NCI-H2081 treated with DMSO at 0.1 percent for 48 hours (cell line): ENCODE results near the gene SYNM.

ENCODE experiments used
- DNase-seq: peaks from one replicate; lab custom pipeline; 2025; lab: John Stamatoyannopoulos, UW

Gene SYNM

DNA sequence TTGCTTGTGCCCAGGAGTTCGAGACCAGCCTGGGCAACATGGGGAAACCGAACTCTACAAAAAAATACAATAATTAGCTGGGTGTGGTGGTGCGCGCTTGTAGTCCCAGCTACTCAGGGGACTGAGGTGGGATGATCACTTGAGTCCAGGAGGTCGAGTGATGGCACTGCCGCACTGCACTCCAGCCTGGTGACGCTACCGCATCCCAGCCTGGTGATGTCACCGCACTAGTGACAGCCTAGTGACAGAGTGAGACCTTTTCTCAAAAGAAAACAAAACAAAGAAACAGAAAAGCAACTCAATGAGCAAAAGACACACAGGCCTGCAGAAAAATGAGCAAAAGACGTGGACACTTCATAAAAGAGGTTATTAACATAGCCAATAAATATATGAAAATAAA, 19.9 kb upstream of the SYNM start:
- DNase-seq, result no peak

GRCh38 chr15:99085413-99086326, 19.2 kb upstream of the SYNM start:
- no peak for DNase-seq

- no peak for DNase-seq
Measured at GRCh38 chr15:99086327-99086667, 18.6 kb upstream of the SYNM start.

GRCh38 chr15:99087405-99087943, 17.4 kb upstream of the SYNM start:
- no peak for DNase-seq

DNA sequence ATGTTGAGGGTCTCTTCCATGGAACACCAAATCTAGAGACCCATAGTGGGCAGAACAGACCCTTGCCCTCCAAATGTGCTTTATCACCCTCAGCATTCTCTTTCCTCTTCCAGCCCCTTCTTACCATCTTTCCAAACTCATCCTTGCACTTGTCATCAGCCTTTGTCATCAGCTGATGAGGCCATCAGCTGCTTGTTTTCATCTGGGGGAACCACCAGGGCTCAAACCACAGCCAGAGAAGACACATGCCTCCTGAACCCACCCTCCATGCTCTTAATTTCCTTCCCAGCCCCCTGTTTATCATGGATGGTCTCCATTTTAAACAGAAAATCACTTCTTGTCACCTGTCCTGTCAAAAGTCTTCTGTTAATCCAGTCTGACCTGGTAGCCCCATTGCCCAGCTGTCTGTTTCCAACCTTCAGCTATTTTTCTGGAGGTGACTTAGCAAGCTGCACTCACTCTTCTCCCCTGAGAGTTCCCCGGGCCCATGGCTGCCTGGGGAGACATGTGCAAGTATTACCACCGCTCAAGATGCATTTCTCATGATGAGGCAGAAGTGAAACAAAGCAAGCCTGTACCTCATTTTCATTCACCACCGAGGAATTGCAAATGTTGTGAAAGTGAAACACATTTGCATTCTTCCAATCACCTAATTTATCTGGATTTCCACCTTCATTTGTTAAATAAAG, 14.7 kb upstream of the SYNM start:
- DNase-seq, result no peak

- no peak for DNase-seq
Measured at GRCh38 chr15:99090938-99091337, 13.9 kb upstream of the SYNM start.

DNA sequence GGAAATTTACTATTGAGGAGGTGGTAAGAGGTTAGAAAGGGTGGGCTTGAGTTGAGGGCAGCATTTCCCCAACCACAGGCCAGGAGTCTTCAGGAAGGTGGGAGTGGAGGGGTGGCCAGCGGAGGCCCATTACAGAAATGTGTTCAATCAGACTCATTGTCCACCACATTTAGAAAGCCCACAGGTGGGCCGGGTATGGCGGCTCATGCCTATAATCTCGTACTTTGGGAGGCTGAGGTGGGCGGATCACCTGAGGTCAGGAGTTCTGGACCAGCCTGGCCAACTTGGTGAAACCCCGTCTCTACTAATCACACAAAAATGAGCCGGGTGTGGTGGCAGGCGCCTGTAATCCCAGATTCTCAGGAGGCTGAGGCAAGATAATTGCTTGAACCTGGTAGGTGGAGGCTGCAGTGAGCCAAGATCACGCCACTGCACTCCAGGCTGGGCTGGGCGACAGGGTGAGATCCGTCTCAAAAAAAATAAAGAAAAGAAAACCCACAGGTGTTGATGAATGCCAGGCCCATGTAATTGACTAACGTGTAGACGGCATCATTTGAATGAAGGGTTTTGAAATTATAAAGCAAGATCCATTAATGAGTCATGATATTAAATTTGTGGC, 12.2 kb upstream of the SYNM start:
- DNase-seq, result no peak

- no peak for DNase-seq
Measured at GRCh38 chr15:99095626-99096025, 9.3 kb upstream of the SYNM start.

- DNase-seq, result no peak
Measured at GRCh38 chr15:99096173-99096893, 8.5 kb upstream of the SYNM start.

GRCh38 chr15:99096894-99097426, 7.9 kb upstream of the SYNM start:
- DNase-seq, result no peak

DNA sequence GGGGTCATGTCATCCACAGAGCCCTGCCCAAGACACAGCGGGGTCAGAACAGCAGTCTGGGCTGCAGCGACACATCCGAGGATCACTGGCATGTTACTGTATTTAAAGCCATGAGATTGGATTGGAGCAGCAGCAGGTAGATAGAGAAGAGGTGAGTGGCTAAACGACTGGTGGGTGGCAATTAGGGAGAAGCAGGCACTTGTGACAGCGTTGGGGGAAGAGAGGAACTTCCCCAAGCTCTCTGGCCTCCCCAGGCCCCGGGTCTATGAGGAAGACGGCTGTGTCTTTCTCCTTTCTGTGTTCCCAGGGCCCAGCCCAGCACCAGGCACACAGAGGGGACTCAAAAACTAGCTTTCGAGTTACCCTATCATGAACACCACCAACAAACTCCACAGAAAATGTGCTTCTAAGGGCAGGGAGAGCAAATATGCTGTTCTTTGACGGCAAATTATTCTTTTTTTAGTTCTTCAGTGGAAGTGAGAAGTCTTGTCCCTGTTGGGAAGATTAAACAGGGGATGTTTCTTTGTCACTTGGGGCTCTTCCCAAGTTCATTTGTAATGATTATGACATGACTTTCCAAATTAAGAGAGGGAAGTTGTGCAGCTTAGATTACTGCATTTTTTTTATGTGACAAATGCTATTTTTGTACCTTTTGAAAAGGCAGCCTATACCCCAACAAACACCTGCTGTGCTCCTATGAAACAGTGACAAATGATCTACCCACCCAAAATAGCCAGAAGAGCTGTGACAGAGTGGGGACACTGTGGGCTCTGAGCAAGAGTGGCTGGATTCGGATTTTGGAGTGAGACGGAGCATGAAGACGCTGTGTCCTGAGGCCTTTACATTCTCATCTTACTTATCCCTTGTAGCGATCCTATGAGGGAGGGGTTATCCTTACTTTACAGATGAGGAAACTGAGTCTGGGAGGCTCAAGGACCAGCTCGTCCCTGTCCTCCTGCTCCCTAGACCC, 7.2 kb upstream of the SYNM start:
- no peak for DNase-seq

DNA sequence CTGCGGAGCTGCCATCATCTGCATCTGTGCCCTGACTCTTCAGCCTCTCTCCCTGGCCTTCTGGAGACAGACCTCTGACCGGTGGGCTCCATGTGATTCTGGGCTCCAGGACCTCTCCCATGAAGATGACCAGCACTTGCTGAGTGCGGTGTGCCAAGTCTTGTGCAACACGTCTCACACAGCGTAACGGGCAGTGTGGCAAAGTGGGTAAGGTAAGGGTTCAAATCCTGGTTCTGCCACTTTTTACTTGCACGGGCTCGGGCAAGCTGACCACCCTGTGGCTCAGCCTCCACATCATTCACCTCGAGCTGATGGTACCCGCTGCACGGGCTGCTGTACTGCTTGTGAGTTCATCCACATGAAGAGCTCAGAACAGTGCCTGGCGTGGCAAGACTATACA, 6.5 kb upstream of the SYNM start:
- no peak for DNase-seq

- no peak for DNase-seq
Measured at GRCh38 chr15:99098991-99099390, 5.9 kb upstream of the SYNM start.

DNA sequence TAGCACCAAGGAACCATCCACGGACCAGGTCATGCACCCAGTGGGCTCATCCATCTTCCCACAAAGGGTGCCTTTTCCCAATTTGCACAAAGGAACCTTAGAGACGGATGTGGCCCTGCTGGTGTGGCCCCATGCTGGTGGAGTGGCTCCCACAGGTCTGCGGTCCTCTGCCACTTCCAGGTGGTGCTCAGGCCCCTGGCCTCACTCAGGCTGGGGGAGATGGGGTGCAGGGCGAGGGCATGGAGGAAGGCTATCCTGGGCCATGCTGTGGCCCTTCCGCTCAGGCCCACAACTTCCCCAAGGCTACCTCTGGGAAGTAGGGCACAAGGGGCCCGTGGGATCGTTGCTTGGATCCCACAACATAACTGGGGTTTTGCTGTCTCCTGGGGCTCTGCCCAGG, 5.2 kb upstream of the SYNM start:
- DNase-seq, result no peak

DNA sequence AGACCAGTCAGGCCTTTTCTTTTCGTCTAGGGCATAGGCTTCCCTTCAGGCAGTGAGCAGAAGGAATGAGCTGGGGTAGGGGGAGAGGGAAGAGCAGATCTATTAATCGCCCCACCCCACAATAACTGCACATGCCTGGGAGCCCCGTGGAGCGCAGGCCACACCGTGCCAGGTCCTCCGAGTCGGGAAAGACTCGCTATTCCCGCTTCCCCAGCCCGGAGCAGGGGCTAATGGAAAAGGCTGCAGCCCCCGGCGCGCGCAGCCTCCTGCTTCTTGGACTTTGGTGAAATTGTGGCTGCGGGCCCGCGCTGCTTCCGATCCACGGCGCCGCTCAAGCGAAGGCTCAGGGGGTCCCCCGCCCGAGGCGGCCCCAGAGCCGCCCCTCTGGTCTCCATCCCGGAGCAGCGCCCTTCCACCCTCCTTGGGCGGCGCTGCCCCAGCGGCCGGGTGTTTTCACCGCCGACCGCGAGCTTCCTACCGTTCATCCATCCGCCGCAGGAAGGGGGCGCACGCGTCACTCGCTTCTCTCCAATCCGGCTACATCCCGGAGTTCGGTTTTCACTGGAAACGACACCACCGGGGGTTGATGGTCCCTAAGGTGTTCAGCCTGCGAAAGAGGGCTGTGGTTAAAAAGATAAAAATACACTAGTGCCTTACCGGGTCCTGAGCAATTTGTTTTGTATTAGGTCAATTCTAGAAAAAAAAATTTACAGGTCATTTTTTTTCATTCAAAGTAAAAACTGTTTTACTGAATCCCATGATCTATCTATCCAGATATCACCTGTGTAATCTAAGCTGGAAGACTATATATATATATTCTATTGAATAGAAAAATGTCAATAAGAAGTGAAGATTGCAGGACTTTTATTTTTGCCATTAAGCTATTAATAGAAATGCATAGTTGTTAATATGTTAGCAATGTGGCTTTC, 4.4 kb upstream of the SYNM start:
- peak; percentile 53 for DNase-seq

GRCh38 chr15:99101501-99101900, 3.4 kb upstream of the SYNM start:
- DNase-seq, result no peak

GRCh38 chr15:99102332-99103235, 2.3 kb upstream of the SYNM start:
- no peak for DNase-seq

GRCh38 chr15:99103279-99103678, 1.6 kb upstream of the SYNM start:
- DNase-seq, result no peak
